Measurements from ENCODE around the gene AGR2.

Gene AGR2

DNA sequence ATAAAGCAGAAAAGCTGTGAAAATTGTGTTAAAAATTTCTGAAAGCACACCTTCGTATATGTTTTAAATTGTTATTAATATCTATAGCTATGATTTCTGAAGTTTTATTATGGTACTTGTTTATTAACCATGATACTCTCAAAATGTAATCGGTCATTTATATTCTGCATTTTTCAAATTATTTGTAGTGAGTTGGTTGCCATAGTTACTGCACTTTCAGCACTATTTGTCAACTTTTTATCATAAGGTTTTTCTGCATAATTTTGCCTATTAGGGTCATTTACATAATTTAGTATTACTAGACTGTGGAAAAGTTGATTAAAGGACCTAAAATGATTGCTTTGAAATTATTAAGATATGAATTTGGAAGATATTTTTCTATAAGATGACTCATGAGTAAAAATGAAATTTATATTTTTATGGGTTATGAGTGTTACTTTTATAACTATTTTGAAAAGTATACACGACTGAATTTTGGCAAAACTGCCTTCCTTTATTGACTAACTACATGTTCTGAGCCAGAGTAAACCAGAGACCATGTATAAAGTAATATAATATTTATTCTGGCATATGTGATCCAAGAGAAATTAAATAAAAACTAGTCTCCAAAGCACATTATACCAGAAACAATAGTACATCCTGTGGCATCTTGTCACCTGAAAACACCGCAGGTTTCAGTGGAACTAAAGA, 7.9 kb upstream of the AGR2 start:
- no peak for DNase-seq

DNA sequence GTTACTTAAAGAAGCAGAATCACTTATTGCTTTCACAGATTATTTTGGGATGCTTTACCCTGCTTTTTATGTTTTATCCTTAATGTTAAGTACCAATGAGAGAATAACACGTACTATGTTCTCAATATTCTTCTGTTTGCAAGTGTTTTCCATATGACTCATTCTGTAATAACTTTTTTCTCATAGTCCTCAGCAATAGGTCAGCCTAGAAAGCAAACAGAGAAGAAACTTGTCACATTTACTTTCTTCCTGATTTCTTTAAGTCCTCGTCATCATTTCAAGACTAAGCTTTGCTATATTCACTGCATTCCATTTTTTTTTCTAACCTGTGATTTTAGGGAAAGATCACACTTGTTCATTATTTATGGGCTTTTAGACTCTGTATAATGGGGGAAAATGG, 6.8 kb upstream of the AGR2 start:
- DNase-seq = peak; percentile 54

DNA sequence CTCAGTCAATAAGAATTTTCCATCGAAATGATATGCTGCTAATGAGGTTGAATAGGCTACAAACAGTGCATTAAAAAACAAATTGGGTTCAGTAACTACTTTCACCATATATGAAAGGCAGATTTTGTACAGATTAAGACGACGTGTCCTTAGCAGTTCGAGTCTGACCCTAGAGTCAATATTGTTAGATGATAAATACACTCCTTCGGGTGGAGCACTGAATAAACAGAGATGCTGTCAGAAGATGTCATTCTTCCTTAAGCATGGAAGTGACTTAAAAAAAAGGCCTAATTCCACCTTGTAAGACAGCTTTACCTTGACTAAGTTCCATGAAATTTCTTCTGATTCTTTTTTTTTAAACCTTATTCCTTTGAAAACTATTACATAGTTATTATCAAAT, 5.8 kb upstream of the AGR2 start:
- no peak for DNase-seq

DNA sequence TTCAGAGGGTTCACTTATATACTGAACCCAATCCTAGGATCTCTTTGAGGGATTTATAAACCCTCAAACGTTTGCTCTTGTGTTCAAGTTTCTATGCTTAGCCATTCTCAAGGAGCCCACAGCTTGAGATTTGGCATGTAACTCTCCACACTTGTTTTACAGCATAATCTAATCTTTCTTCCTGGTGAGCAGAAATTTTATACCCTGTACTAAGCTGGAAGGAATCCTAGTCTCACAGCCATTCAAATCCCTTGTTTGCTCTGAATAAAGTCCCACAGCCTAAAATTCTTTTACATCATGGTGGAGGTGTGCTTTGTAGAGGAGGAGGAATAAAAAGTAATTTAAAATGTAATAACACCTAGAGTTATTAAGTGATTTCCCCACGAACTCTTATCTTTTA, 5.3 kb upstream of the AGR2 start:
- DNase-seq = no peak

DNA sequence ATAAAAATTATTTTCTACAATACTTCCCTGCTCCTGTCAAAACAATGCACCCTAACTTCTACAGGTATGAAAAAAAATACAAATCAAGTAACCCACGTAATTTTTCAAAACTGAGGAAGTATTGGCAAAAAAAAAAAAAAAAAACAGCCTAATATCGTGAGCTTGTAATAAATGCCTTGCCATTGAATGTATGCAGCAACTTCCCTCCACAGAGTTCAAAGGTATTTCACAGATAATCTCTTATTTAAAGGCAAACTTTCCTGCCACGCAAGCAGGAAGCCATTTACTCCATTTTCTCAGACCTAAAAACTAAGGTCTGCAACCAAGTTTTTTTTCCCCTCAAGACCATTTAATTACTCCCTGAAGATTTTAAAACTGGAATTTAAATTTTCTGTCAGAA, 642 bp upstream of the AGR2 start:
- DNase-seq = no peak

- DNase-seq = peak; percentile 14
Measured at GRCh38 chr7:16803881-16804673, 722 bp downstream of the AGR2 start.

DNA sequence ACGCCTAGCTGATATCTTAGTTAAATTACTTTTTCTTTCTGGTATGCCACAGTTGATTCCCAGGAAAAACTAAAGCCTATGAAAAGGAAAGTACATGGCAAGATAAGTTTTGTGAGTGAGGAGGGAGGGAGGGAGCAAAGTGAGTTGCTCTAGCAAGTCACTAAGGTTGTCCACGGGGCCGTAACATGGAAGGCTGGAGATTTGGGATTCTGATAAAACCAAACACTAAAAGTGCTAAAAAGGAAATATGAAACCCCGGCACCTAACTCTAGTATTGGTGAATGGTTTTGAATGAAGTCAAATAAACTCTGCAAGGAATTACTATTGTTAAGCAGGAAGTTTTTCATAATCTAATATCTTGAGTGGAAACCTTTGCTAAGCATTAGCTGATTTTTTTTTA, 1.7 kb downstream of the AGR2 start:
- no peak for DNase-seq

- no peak for DNase-seq
Measured at GRCh38 chr7:16801579-16801978, 3.2 kb downstream of the AGR2 start.

DNA sequence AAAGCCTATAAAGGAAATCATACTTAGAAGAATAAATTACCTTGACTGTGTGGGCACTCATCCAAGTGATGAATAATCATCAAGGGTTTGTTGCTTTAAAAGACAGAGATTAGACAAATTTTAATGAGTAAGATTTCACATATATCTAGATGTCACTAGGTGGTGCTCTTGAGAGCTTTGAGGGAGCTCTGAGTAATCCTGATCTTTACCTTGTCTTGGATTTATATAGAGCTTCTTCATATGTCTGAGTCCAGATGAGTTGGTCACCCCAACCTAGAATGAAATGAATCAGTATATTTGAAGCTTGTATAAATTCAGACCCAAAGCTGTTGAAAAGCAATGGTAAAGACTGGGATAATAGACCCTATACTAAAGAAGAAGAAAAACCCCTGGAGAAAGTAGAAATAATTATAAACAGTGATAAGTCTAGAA, 3.7 kb downstream of the AGR2 start:
- DNase-seq = peak; percentile 76

- no peak for DNase-seq
Measured at GRCh38 chr7:16795624-16796023, 9.2 kb downstream of the AGR2 start.

GRCh38 chr7:16794986-16795385, 9.8 kb downstream of the AGR2 start:
- no peak for DNase-seq

DNA sequence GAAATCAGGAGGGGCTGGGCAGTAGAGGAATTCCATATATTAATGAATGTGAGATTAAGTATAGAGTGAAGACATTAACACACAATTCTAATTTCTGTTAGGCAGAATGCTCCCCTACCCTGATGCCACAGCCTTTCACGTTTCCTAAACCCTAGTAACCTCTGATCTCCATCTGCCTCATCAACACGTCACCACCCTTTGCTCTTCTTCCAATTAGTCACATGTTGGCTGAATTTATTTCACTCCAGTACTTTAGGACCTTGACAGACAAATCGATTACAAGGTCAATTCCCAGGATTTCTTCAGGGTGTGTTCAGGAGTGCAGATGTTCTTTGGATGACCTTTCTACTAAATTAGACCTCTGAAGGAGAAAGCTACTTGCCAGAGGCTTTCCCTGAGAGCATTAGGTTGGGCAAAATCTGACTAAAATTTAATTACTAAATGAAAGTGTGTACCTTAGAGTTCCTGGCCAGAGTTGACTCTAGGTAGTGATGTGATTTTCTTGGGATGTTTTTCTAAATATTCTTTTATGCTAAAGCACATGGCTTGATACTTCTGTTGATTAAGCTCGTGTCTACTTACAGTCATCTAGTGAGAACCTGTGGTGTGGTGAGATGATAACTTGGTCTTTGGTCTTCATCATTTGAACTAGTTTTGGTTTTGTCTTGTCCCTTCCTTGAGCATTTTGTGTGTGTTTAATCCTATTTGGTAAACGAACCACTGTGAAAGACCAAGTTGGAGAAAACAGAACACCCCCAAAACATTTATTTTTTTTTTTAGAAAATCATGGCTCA, 12.7 kb downstream of the AGR2 start:
- no peak for DNase-seq

GRCh38 chr7:16791071-16791470, 13.7 kb downstream of the AGR2 start:
- DNase-seq = no peak

DNA sequence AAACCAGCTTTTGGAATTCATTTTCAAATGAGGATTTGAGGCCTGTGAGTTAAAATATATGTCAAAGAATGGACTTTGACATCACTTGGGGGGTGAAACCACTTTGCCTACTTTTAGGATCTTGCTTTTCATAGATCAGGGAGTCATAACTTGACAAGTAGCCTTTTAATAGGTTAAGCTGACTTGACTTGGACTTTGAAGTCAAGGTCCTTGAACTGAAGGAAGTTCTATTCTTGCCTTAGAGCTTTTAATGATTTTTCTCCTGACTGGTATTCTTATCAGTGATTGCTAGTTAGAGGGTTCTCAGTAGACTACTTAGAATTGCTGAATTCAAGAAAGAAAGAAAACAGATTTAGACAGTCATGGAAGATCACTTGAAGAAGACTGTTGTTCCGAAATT, 17.7 kb downstream of the AGR2 start:
- no peak for DNase-seq

DNA sequence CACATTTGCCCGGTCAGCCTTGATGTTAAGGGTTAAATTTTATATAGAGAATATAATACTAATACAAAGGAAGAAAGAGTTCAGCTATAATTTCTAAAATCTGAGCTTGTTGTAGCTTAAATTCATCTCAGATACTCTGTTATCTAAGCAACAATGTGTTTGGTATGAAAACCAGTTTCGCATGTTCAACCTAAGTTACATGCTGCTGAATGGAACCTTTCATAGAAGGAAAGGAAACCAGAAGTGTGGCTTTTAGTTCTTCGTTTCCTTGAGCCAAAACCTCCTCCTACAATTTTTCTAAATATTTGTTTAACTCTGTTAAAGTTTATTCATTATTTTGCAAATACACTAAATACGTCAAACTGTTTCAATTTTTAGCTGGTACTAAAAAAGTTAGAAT, 18.5 kb downstream of the AGR2 start:
- no peak for DNase-seq

DNA sequence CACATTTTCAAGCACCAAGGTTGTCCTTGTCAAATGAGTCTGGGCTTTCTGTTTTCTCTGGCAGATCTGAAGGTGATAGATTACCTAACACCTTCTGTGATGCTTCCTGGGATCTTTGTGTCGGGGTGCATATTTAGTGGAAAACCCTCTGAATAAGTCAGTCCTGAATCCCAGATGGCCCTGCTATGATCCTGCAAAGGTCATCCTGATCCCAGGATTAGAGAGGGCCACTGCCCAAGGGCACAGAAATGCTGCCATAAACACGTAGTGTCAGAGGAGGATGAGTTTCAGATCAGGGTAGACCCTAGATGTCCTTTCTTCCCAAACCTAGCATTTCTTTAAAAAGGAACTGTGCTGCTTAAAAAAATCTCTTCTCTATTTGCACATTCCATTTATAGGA, 19.0 kb downstream of the AGR2 start:
- DNase-seq = no peak

GRCh38 chr7:16785321-16785720, 19.5 kb downstream of the AGR2 start:
- no peak for DNase-seq

- DNase-seq = no peak
Measured at GRCh38 chr7:16780596-16780995, 24.2 kb downstream of the AGR2 start.

DNA sequence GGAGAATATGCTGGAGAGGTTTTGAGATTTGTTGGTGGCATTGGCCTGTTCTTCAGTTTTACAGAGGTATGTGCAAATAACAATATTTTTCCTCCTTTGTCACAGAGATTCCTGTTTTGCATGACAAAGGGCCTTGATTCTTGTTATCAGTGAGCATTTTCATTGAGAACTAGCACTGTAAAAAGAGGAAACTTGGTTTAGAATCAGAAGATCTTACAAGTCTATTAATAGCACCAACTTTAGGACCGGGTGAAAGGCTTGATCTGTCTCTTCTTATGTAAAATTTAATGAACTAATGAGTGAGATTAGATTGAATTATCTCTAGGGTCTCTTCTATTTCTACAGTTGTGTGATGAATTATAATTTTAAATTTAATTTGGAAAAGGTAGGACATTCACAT, 25.7 kb downstream of the AGR2 start:
- no peak for DNase-seq

- DNase-seq = no peak
Measured at GRCh38 chr7:16778476-16778875, 26.3 kb downstream of the AGR2 start.

DNA sequence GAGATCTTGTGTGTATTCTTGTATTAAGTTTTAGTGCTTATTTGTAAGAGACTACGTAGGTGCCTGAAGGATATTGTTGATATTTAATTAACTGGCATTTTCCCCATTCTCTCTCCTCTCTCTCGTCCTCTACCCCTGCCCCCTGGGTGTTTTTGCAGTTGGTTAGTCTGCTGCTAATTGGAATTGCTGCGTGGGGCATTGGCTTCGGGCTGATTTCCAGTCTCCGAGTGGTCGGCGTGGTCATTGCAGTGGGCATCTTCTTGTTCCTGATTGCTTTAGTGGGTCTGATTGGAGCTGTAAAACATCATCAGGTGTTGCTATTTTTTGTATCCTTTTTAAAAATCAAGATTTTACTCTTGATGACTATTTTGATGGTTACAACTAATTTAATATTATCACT, 28.7 kb downstream of the AGR2 start:
- no peak for DNase-seq

- no peak for DNase-seq
Measured at GRCh38 chr7:16774986-16775385, 29.8 kb downstream of the AGR2 start.

DNA sequence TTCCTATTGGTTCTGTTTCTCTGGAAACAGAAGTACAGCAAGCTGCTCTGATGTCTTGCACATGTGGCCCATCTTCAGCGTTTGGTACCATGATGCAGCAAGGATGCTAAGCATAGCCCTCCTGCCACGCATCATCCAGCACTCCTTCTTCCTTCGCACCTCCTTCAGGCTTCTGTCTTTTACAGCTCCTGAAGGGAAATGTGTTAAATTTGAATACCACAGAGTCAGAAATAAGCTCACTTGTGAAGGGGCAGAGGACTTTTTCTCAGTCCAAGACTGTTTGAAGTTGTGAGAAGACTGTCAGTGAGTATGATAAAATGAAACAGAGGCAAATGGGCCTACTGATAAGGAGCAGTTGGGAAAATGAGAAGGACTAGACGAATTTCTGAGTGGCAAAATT, 30.5 kb downstream of the AGR2 start:
- DNase-seq = no peak

DNA sequence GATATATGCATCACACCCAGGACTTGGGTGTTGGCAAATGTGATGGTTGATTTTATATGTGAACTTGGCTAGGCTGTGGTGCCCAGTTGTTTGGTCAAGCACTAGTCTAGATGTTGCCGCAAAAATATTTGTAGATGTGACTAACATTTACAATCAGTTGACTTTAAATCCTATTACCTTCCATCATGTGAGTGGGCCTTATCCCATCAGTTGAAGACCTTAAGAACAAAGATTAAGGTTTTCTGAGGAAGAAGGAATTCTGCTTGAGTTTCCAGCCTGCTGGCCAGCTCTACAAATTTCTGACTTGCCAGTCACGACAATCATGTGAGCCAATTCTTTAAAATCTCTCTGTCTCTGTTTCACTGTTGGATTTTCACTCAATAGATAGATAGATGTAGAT, 30.9 kb downstream of the AGR2 start:
- no peak for DNase-seq

All from fibroblast of skin of right quadriceps (primary cell).